HG02943 (cell line): ENCODE results near the gene GFOD1.
"Not testable (repeated sequence)": the region's sequence is repeated elsewhere in the genome, so short reads cannot be mapped to it uniquely, and the experiment has no call there.

Source experiments
- ATAC-seq: cut with Tn5 transposase; IDR thresholded peaks from one replicate; pipeline ENCODE4 v1.9.1; 2021; ENCODE audit warnings: mild to moderate bottlenecking, low read depth, moderate library complexity; ENCODE audit not compliant: unreplicated experiment

The GFOD1 gene

GRCh38 chr6:13468839-13469238 is 18.6 kb downstream of the GFOD1 start:
- no peak for ATAC-seq

GRCh38 chr6:13467216-13467600 is 20.2 kb downstream of the GFOD1 start:
- ATAC-seq: no peak

DNA sequence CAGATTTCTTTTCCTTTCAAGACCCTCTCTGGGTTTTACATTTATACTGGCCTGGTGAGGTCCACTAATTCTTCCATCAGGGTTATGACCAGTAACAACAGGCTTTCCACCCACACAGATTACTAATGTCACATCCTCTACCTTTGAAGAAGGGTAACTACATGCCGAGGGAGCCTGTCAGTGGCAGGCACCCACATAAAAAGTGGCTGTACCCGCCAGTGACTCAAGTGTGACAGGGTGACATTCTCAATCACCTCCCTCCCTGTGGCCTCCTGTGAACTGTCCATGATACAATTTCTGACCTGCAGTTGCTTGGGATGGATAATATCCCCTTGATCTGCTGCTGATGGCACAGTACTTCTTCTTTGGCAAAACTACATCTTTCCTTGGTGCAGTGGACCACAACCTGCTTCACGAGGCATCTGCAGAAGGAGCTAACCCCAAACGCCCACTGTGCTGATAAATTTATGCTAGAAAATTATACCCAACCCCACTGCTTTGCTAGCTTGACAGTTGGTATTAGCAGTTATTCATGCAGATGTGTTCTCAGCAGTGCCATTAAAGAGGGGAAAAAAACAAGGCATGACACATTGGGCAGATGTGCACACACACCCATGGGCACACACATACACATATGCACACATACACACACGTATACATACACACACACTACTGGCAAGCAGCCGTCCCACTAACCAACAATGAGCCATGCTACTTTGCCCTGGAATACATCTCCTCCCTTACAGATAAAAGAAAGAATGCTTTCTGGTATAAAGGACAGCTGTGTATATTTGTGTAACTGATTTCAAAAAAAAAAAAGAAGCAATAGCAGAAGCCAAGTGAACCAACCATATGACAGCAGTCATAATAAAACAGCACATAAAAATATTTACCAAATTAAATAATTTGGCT is 20.8 kb downstream of the GFOD1 start:
- ATAC-seq: no peak

GRCh38 chr6:13465734-13466133 is 21.7 kb downstream of the GFOD1 start:
- ATAC-seq: no peak

- no peak for ATAC-seq
These were observed 23.5 kb downstream of the GFOD1 start for GRCh38 chr6:13463941-13464340.

GRCh38 chr6:13463328-13463717 is 24.1 kb downstream of the GFOD1 start:
- ATAC-seq: no peak

GRCh38 chr6:13462458-13463327 is 24.7 kb downstream of the GFOD1 start:
- no peak for ATAC-seq

GRCh38 chr6:13461805-13462204 is 25.6 kb downstream of the GFOD1 start:
- ATAC-seq: no peak

DNA sequence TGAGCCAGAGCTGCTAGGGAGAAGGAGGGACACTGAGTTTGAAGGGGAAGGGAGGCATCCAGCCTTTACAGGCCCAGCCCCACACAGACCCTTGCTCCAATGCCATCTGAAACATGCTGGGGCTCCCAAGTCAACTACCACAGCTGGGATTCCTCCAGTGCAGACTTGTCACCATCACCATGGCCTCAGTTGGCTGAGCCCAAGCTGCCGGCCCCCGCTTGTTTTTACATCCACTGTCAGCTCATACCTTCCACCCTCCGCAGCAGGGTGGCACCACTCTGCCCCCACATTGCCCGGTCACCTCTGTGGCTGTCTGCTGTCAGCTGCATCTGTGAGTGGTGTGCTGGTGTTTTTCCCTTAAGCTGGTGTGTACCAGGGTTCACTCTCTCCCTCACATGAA is 26.1 kb downstream of the GFOD1 start:
- ATAC-seq: no peak

GRCh38 chr6:13460289-13460688 is 27.1 kb downstream of the GFOD1 start:
- ATAC-seq: not testable (repeated sequence)

- no peak for ATAC-seq
These were observed 29.8 kb downstream of the GFOD1 start for GRCh38 chr6:13457577-13457976.

- no peak for ATAC-seq
These were observed 31.8 kb downstream of the GFOD1 start for GRCh38 chr6:13455552-13455966.

DNA sequence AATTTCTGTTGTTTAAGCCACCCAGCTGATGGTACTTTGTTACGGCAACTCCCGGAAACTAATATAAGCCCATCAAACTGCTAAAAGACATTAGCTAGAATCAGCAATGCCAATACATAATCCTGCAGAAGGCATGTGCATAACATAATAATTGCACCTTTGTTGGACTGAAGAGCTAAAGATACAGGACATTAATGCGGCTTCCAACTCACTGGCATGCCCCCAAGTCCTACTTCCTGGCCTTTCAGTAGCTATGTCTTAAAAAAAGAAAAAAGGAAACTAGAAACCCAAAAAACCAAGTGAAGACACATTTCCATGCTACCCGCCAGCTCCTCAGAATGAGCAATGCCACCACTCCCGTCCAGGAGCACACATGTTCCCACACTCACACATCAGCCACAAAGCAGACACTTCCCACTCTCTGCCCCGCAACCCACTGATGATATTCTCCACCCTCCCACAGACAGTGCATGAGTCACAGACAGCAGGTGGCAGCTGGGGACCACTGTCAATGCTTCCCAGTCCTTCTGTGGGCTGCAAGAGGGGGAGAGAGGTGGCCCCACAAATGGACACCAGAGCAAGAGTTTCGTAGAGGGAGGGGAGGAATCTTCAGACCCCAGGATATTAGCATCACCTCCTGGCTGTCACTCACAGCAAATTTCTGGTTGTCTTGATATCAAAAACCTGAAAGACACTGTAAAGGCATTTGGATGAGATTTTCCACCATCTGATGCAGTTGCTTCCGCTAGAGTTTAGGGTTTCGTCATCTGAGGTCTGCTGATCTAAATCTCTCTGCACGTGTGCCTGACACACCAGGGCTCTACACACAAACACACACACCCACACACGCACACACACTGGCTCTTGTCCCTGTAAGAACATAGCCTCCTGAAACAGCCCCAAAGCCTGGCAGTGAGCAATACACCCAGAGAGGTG is 32.8 kb downstream of the GFOD1 start:
- ATAC-seq: no peak

DNA sequence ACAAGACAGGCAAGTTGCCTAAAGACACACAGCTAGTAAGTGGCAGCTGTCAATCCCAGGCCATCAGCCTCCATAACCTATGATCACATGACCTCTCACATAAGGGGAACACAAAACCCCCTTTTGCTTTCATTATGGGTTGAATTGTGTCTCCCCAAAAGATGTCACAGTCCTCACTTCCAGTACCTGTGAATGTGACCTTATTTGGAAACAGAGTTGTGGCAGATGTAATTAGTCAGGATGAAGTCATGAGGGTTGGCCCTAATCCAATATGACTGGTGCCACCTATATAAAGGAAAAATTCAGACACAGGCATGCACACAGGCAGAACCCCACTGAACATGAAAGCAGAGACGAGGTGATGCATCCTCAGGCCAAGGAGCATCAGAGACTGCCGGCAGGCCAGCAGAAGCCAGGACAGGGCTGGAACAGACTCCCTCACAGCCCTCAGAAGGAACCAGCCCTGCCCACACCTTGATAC is 33.6 kb downstream of the GFOD1 start:
- no peak for ATAC-seq

DNA sequence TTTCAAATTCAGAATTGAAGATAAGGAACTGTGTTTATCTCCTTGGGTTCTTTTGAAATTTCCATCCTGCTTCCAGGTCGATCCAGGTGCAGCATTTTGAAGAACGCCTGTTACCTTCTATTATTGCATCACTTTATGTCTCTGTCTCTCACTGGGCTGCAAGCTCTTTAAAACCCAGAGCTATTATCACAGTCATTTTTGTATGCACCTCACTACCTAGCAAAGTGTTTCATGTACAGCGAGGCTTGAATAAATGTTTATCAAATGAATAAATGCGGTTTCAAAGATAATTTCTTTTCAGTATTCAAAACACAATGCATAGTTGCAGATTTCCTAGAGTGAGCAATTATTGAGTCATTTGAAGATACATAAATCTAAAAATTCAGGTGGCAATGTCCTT is 34.2 kb downstream of the GFOD1 start:
- no peak for ATAC-seq

- ATAC-seq: no peak
These were observed 34.9 kb downstream of the GFOD1 start for GRCh38 chr6:13452346-13453117.

GRCh38 chr6:13451181-13451895 is 36.1 kb downstream of the GFOD1 start:
- ATAC-seq: no peak

- ATAC-seq: no peak
These were observed 36.8 kb downstream of the GFOD1 start for GRCh38 chr6:13450628-13451027.
